Liver (tissue), 9 donors: Measurements from ENCODE around the gene MARK1. TPM values are rescaled to one million over a fixed set of nuclear protein-coding genes. Genes with fewer than 3 reads are reported as not detected.

Experiments used
- DNase-seq: peaks from one replicate; pipeline ENCODE4 v3.0.0-alpha.2; 2017; ENCODE audit warnings: low spot score
- H3K27ac ChIP-seq, 2 donors: one replicate each; pipeline ENCODE4 v1.7.0; 2013; ENCODE audit warnings: inconsistent platforms in 2 of 2, low read length in 2 of 2, control low read depth in 1 of 2, low read depth in 1 of 2, mild to moderate bottlenecking in 1 of 2
- H3K27me3 ChIP-seq, 4 donors: one replicate each; pipeline versions ENCODE4 v1.6.1 to v1.7.0; 2013; ENCODE audit warnings: low read length in 3 of 4, inconsistent platforms in 1 of 4, mild to moderate bottlenecking in 1 of 4, moderate library complexity in 1 of 4; ENCODE audit not compliant: control insufficient read depth in 4 of 4, insufficient read depth in 4 of 4
- H3K36me3 ChIP-seq, 4 donors: one replicate each; pipeline versions ENCODE4 v1.6.1 to v1.7.0; 2013; ENCODE audit warnings: low read length in 3 of 4, mild to moderate bottlenecking in 3 of 4, low read depth in 1 of 4, moderate library complexity in 1 of 4; ENCODE audit not compliant: control insufficient read depth in 4 of 4, insufficient read depth in 3 of 4
- H3K4me1 ChIP-seq, 4 donors: one replicate each; pipeline versions ENCODE4 v1.6.1 to v1.7.0; 2013; ENCODE audit warnings: low read length in 3 of 4, mild to moderate bottlenecking in 3 of 4, moderate library complexity in 1 of 4; ENCODE audit not compliant: control insufficient read depth in 4 of 4, insufficient read depth in 4 of 4
- H3K4me3 ChIP-seq, 3 donors: one replicate each; pipeline versions ENCODE4 v1.6.1 to v1.7.0; 2013; ENCODE audit warnings: low read length in 3 of 3, control low read depth in 1 of 3, low read depth in 1 of 3, mild to moderate bottlenecking in 1 of 3
- H3K9ac ChIP-seq, 2 donors: one replicate each; pipeline ENCODE4 v1.7.0; 2013; ENCODE audit warnings: low read length in 2 of 2, mild to moderate bottlenecking in 2 of 2, moderate library complexity in 2 of 2, control low read depth in 1 of 2, low read depth in 1 of 2
- H3K9me3 ChIP-seq, 4 donors: one replicate each; pipeline versions ENCODE4 v1.6.1 to v1.7.0; 2013; ENCODE audit warnings: low read length in 3 of 4; ENCODE audit not compliant: control insufficient read depth in 4 of 4
- ATF3 ChIP-seq: IDR thresholded peaks from 2 replicates; pipeline ENCODE4 v1.6.1; 2016; ENCODE audit warnings: antibody characterized with exemption
- CTCF ChIP-seq: fragments of 150-350 bp; IDR thresholded peaks from 2 replicates; pipeline ENCODE4 v1.5.1; 2017; ENCODE audit warnings: improper control_type of control experiment, low read depth, low read length; ENCODE audit not compliant: missing input control
- EGR1 ChIP-seq, 2 donors: IDR thresholded peaks; 2 replicates each; pipeline ENCODE4 v1.6.1; 2016 to 2018; ENCODE audit warnings: antibody characterized with exemption in 2 of 2, low read depth in 2 of 2
- FOXA1 ChIP-seq: IDR thresholded peaks from 2 replicates; pipeline ENCODE4 v1.6.1; 2016; ENCODE audit warnings: antibody characterized with exemption
- FOXA2 ChIP-seq: IDR thresholded peaks from 2 replicates; pipeline ENCODE4 v1.6.1; 2016; ENCODE audit warnings: antibody characterized with exemption
- GABPA ChIP-seq, 2 donors: IDR thresholded peaks in 1 of 2; conservative IDR thresholded peaks in 1 of 2; 2 replicates each; pipeline ENCODE4 v1.6.1; 2016; ENCODE audit warnings: antibody characterized with exemption in 2 of 2, mild to moderate bottlenecking in 1 of 2, moderate library complexity in 1 of 2
- HNF4A ChIP-seq, 2 donors: conservative IDR thresholded peaks; 2 replicates each; pipeline ENCODE4 v1.6.1; 2016; ENCODE audit warnings: antibody characterized with exemption in 2 of 2, mild to moderate bottlenecking in 2 of 2
- HNF4G ChIP-seq: IDR thresholded peaks from 2 replicates; pipeline ENCODE4 v1.6.1; 2016; ENCODE audit warnings: antibody characterized with exemption
- JUND ChIP-seq, 2 donors: IDR thresholded peaks; 2 replicates each; pipeline ENCODE4 v1.6.1; 2016; ENCODE audit warnings: antibody characterized with exemption in 2 of 2
- MAX ChIP-seq: IDR thresholded peaks from 2 replicates; pipeline ENCODE4 v1.6.1; 2016; ENCODE audit warnings: antibody characterized with exemption
- NR2F2 ChIP-seq: IDR thresholded peaks from 2 replicates; pipeline ENCODE4 v1.6.1; 2016; ENCODE audit warnings: antibody characterized with exemption
- RAD21 ChIP-seq, 2 donors: IDR thresholded peaks; 2 replicates each; pipeline ENCODE4 v1.6.1; 2016; ENCODE audit warnings: antibody characterized with exemption in 2 of 2, mild to moderate bottlenecking in 2 of 2
- REST ChIP-seq: IDR thresholded peaks from 2 replicates; pipeline ENCODE4 v1.6.1; 2016; ENCODE audit warnings: antibody characterized with exemption, mild to moderate bottlenecking
- RXRA ChIP-seq, 2 donors: IDR thresholded peaks; 2 replicates each; pipeline ENCODE4 v1.6.1; 2017 to 2018; ENCODE audit warnings: antibody characterized with exemption in 2 of 2, mild to moderate bottlenecking in 1 of 2
- SP1 ChIP-seq: IDR thresholded peaks from 2 replicates; pipeline ENCODE4 v1.6.1; 2018; ENCODE audit warnings: antibody characterized with exemption, mild to moderate bottlenecking
- TAF1 ChIP-seq: conservative IDR thresholded peaks from 2 replicates; pipeline ENCODE4 v1.6.1; 2016; ENCODE audit warnings: antibody characterized with exemption, mild to moderate bottlenecking
- YY1 ChIP-seq: IDR thresholded peaks from 2 replicates; pipeline ENCODE4 v1.6.1; 2016; ENCODE audit warnings: antibody characterized with exemption, mild to moderate bottlenecking
- ZBTB33 ChIP-seq: IDR thresholded peaks from 2 replicates; pipeline ENCODE4 v1.6.1; 2016; ENCODE audit warnings: antibody characterized with exemption
- WGBS: extraction: QIAGEN DNeasy Blood & Tissue Kit; methylation state at CpG from one replicate; pipeline ENCODE4 v1.1.7; 2013; 5-methylcytosine and 5-hydroxymethylcytosine counted together
- polyA plus RNA-seq, 2 donors: library from polyadenylated mRNA; stranded (reverse) in 1 of 2; unstranded in 1 of 2; fragments of 200-250 nt in 1 of 2; fragments of >200 nt in 1 of 2; fragmentation: Nextera tagmentation in 1 of 2; extraction: Ambion mirVana in 1 of 2; gene quantifications; one replicate each; pipeline versions ENCODE4 v1.2.1 to v1.2.3, GENCODE V29; 2013 to 2015
- total RNA-seq, 2 donors: library from RNA; depleted of rRNA; stranded (reverse); fragments of >200 nt; gene quantifications; one replicate each; pipeline ENCODE4 v1.2.3, GENCODE V29; 2014
- donor health status: healthy.
- donor health status: healthy.
- donor health status: healthy.
- donor health status: healthy.
- donor health status: healthy.

MARK1 gene
- total and polyA plus RNA-seq, 4 donors = 0.10 to 0.59 (median 0.25) TPM

GRCh38 chr1:220577926-220578325, 50.0 kb downstream of the MARK1 start (continued):
- TF ChIP-seq CTCF (no peak), SP1 (no peak)

GRCh38 chr1:220579317-220579716, 51.4 kb downstream of the MARK1 start:
- H3K4me1 ChIP-seq = no peaks in the 10 kb centered on the region
- no peaks in the 10 kb centered on the region for H3K27me3 ChIP-seq
- no peak for DNase-seq
- 79% methylated on average over 6 of the region's 6 CpGs for WGBS
- no peak overlapping the region for H3K27ac ChIP-seq
- H3K9ac ChIP-seq = no peak overlapping the region
- H3K4me3 ChIP-seq = no peak overlapping the region
- no peak for TF ChIP-seq REST
- no peak for TF ChIP-seq SP1
- TF ChIP-seq YY1 = no peak
- TF ChIP-seq RAD21 (IDR thresholded peaks at IDR 0.05) = no peak
- TF ChIP-seq MAX = no peak
- no peak for TF ChIP-seq HNF4G
- no peak for TF ChIP-seq JUND (IDR thresholded peaks at IDR 0.05)
- TF ChIP-seq EGR1 (IDR thresholded peaks at IDR 0.05; ENCODE audit: low read depth in 2 of 2) = no peak
- TF ChIP-seq FOXA2 = no peak
- no peak for TF ChIP-seq ATF3
- no peak for TF ChIP-seq GABPA (IDR thresholded peaks at IDR 0.05 in 1 of 2, conservative IDR thresholded peaks at IDR 0.05 in 1 of 2)
- TF ChIP-seq CTCF = no peak
- no peak for TF ChIP-seq FOXA1
- no peak for TF ChIP-seq NR2F2
- no peak for TF ChIP-seq RXRA (IDR thresholded peaks at IDR 0.05)
- TF ChIP-seq HNF4A (conservative IDR thresholded peaks at IDR 0.05) = no peak
- TF ChIP-seq ZBTB33 = no peak
- TF ChIP-seq TAF1 = no peak
- H3K9me3 ChIP-seq = peaks cover 0 to under 1% (median under 1%) of the 10 kb centered on the region in 4 donors
- no peaks in the 10 kb centered on the region for H3K36me3 ChIP-seq
